GM12892 (cell line): Measurements from ENCODE around the gene MICAL3.
A peak's percentile ranks its signal among the peaks of the same experiment; 100 is the strongest.

Source experiments
- DNase-seq: peaks from one replicate; pipeline ENCODE4 v3.0.0; 2011; ENCODE audit not compliant: insufficient read length
- FAIRE-seq: peaks from 2 replicates; lab custom pipeline; 2011; peaks lifted over from hg19 to GRCh38; lab: Jason Lieb, UNC
- POLR2A ChIP-seq: IDR thresholded peaks from 2 replicates; pipeline ENCODE4 v1.6.1; 2011; ENCODE audit warnings: low read depth, low read length, control low read depth
- POLR2AphosphoS5 ChIP-seq: IDR thresholded peaks from 2 replicates; pipeline ENCODE4 v1.6.1; 2011; ENCODE audit warnings: low read depth, low read length, control low read depth
- TAF1 ChIP-seq: IDR thresholded peaks from 2 replicates; pipeline ENCODE4 v1.6.1; 2011; ENCODE audit warnings: low read depth, mild to moderate bottlenecking, control low read depth, low read length, borderline replicate concordance

MICAL3 gene

GRCh38 chr22:17779286-17780115 lies 244.9 kb downstream of the MICAL3 start:
- FAIRE-seq, result peak; percentile 93
- peak; percentile 63; the same call in 1 of the 2 replicates for TF ChIP-seq POLR2AphosphoS5
- no peak for TF ChIP-seq TAF1
- peak; percentile 68 for DNase-seq

DNA sequence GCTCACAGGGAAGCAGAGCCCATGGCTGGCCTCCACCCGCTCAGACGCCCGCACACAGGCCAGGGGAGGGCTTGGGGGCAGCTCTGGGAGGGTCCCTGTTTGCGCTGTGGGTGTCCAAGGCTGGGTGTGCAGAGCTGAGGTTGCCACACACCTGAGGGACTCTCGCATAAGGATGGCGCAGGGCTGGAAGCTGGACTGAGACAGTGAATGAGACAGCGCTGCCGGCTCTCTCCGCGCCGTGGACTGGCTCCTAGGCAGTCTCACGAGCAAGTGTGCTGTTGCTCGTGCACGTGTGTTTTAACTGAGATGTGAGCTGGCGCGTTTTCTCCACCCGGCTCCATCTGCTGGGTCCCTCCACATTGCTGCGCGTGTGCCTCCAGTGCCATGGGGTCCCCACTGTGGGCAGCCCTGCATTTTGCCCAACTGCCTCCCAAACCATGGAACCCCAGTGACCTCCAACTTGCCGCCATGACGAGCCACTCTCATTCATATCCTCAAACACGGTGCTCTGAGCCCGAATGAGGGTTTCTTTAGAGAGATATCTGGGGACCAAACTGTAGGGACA lies 245.9 kb downstream of the MICAL3 start:
- no peak for DNase-seq
- FAIRE-seq, result peak; percentile 38
- TF ChIP-seq TAF1, result no peak
- TF ChIP-seq POLR2A, result peak; percentile 34
- peak; percentile 65; the same call in 1 of the 2 replicates for TF ChIP-seq POLR2AphosphoS5

DNA sequence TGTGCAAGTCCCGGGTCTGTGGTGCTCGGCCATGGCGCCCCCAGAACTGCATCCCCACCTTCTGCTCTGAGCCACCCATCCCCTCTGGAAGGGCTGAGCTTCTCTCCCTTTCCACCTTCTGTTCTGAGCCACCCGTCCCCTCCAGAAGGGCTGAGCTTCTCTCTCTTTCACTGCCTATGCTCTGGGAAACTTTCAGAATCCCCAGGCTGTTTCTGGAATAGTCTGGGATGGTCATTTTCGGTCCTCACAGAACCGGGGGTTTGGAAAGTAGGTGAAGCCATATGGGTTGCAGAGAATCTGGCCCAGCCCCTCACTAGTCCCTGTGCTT lies 246.7 kb downstream of the MICAL3 start:
- TF ChIP-seq POLR2AphosphoS5, result no peak
- no peak for TF ChIP-seq POLR2A
- TF ChIP-seq TAF1, result no peak
- DNase-seq (no peak), FAIRE-seq (no peak)

GRCh38 chr22:17777005-17777716 lies 247.2 kb downstream of the MICAL3 start:
- TF ChIP-seq POLR2AphosphoS5 (peak; percentile 93), POLR2A (peak; percentile 92), TAF1 (peak; percentile 77; the same call in 1 of the 2 replicates)
- FAIRE-seq (peak; percentile 95), DNase-seq (peak; percentile 76)

GRCh38 chr22:17775781-17776465 lies 248.4 kb downstream of the MICAL3 start:
- DNase-seq (no peak), FAIRE-seq (no peak)
- no peak for TF ChIP-seq POLR2AphosphoS5
- TF ChIP-seq TAF1, result no peak
- no peak for TF ChIP-seq POLR2A

GRCh38 chr22:17774926-17775685 lies 249.3 kb downstream of the MICAL3 start:
- TF ChIP-seq POLR2AphosphoS5 (no peak), TAF1 (no peak), POLR2A (no peak)
- FAIRE-seq (peak; percentile 21), DNase-seq (no peak)

GRCh38 chr22:17774206-17774925 lies 250.0 kb downstream of the MICAL3 start, which contains the start of gene BID:
BID (minus strand) TSS chr22:17774469; CDS start chr22:17750116, 24,353 bp downstream.
- peak; percentile 58 for DNase-seq

GRCh38 chr22:17773606-17774205 lies 250.7 kb downstream of the MICAL3 start:
- peak; percentile 87 for FAIRE-seq

More at GRCh38 chr22:17774206-17774925, 250.0 kb downstream of the MICAL3 start, which contains the start of gene BID:
- peak; percentile 60 for FAIRE-seq
- no peak for TF ChIP-seq TAF1
- TF ChIP-seq POLR2A, result peak; percentile 67; the same call in 1 of the 2 replicates

DNA sequence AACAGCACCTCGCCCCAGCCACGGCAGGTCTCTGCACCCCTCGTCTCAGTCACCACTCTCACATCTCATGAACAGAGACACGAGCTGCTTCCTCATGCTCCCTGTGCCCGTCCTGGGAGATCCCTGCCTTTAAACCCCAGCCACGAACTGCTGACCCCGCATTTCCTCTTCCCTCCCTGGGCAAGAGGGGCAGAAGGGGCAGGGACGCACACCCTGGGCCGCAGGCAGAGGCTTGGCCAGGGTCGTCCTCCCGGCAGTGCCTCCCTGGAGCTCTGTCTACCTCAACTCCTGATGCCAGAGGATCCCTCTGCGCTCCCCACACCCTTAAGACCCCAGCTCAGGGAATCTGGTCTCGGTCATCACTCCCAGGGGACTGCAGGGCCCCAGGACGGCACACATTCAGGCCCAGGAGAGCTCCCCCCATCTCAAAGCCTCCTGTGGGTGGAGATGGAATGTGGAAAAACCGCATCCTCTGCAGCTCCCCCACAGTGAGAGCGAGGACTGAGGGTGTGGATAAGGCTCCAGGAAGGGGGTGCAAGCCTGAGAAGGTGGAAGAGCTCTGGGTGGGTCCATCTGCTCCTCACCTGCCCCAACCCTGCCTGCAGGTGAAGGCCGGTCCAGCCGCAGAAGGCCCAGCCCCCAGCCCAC lies 251.3 kb downstream of the MICAL3 start:
- TF ChIP-seq POLR2A (0 out of 2 replicates have a peak, but pooled peaks have one; percentile 15), TAF1 (no peak)
- FAIRE-seq (peak; percentile 9), DNase-seq (no peak)

More at GRCh38 chr22:17773606-17774205, 250.7 kb downstream of the MICAL3 start:
- TF ChIP-seq TAF1 (no peak; the same call in 1 of the 2 replicates), POLR2AphosphoS5 (no peak), POLR2A (peak; percentile 61; the same call in 1 of the 2 replicates)
- DNase-seq, result peak; percentile 68
